DMS153 treated with DMSO at 0.1 percent for 48 hours (cell line): ENCODE measurements around the gene ROCK2.
"Not testable (repeated sequence)": the region's sequence is repeated elsewhere in the genome, so short reads cannot be mapped to it uniquely, and the experiment has no call there.

Experiments used
- DNase-seq: peaks from one replicate; lab custom pipeline; 2025; ENCODE audit not compliant: unreplicated experiment; lab: John Stamatoyannopoulos, UW

ROCK2 gene

DNA sequence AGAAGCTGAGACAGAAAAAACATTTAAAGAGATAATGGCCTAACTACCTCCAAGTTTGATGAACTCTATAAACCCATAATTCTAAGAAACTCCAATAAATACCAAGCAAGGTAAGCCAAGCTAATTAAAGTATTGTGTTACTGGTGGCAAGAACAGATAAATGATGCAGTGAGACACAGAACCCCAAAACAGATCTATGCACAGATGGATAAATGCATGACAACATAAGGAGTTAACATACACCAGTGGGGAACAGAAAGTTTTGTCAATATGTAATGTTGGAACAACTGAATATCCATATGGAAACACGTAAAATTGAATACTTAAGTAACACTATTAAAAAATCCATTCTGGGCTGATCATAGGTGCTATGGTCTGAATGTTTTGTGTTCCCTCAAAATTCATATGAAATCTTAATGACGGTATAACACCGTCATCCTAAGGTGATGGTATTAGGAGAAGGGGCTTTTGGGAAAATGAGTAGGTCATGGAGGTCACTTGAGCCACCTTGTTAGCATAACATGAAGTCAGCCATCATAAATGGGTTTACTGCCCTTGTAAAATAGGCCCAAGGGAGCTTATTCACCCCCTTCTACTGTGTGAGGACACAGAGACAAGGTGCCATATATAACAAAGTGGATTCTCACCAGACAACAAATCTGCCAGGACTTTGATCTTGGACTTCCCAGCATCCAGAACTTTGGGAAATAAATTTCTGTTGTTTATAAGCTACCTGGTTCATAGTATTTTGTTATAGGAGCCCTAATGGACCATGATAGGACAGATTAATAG lies 102.8 kb downstream of the ROCK2 start:
- DNase-seq, result no peak

DNA sequence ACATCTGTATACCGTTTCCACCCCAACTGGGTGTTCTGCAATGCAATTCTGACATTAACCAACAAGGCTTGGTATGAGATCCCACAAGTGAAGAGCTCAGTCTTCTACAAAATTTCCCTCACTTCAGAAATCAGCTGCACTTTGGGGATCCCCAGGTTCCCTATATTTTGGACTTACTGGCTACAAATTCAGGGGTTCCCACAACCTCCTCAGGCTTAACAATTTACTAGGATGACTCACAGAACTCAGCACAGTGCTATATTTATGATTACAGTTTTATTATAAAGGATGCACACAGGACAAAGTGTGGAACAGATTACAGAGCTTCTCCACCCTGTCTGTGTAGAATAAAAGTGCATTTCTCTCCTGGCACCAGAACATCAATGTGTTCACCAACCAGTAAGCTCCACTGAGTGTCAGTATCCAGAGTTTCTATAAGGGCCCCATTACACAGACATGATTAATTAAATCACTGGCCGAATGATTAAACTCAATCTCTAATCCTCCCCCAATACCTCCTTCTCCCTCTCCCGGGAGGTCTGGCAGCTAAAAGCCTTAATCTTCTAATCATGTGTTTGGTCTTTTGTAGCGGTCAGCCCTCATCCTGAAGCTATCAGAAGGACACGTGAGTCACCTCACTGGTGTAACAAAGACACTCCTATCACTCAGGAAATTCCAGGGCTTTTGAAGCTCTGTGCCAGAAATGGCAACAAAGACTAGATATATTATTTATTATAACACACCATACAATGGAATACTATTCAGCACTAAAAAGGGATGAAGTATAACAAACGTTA lies 104.6 kb downstream of the ROCK2 start:
- DNase-seq, result no peak

DNA sequence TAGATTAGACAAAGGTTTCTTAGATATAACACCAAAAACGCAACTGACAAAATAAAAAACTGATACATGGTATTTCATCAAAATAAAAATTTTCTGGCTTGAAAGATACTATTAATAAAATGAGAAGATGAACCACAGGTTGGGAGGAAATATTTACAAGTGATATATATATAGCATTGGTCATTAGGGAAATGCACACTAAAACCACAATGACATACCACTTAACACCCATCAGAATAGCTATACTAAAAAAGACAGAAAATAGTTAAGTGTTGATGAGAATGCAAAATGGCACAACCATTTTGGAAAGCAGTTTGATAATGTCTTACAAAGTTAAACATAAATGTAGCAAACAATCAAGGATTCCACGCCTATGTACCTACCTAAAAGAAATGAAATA lies 105.3 kb downstream of the ROCK2 start:
- DNase-seq, result no peak

DNA sequence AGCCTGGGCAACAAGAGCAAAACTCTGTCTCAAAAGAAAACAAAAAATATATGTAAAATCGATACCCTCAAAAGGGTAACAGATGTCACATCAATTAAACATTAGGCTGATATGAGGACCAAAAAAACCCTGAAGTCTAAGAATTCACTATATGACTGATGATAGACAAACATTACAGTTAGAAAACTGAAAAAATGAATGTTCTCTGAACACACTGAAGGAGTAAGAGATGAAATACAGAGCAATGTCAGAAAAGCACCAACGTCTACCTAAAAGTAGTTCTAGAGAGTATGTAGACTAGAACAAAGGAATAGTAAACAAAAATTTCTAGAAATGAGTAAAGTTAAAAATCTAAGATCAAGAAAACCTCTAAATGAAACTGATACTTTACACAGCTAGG lies 107.3 kb downstream of the ROCK2 start:
- no peak for DNase-seq

DNA sequence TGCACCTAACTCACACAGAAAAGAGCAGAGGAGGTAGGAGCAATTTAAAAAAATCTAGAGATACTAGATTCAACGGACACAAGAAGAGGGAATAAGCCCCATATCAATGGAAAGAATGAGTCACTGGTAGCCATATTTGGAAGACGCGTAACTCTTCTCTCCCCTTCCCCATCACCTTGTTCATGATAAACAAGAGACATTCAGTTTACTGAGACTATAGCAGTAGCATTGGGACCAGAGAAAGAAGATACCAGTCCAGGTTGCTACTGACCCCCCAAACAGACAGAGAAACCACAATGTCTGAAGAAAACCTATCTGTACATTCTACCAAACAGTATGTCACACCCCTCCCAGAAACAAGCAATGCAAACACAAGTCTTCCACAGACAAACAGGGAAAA lies 108.1 kb downstream of the ROCK2 start:
- DNase-seq, result no peak

DNA sequence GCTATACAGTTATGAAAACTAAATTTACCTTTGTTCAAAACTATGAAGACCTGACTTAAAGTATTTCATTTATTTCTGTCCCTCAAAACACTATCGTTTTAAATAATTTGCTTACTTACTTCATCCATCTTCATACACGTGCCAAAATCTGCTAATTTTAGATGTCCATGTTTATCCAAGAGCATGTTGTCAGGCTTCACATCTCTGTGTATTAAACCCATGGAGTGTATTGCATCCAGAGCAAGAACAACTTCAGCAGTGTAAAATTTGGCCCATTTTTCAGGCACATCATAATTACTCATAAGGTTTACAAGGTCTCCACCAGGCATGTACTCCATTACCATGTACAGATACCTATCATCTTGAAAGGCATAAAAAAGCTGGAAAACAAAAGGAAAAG lies 108.9 kb downstream of the ROCK2 start:
- DNase-seq, result no peak

DNA sequence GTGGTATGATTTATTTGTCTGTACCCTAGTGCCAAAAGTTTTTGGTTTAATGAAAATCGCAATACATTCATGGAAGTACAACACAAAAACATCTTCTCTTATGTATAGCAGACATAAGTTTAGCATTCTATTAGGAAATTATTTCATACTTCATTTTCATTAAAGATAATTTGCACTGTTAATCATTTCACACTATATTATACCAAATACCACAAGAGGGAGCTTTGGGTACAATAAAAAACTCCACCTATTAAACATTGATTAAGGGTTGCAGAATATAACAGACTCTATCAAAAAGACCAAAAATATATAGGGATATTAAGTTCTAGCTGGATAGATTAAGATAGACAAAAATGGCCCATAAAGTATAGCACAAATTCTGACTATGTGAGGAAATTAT lies 110.1 kb downstream of the ROCK2 start:
- no peak for DNase-seq

DNA sequence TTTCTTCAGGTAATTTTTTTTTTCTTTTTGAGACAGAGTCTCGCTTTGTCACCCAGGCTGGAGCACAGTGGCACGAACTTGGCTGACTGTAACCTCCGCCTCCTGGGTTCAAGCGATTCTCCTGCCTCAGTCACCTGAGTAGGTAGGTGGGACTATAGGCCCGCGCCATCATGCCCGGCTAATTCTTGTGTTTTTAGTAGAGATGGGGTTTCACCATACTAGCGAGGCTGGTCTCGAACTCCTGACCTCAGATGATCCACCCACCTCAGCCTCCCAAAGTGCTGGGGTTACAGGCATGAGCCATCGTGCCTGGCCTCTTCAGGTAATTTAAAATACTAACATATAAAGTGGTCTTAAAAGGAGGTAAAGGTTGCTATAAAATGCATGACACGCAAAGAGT lies 113.2 kb downstream of the ROCK2 start:
- not testable (repeated sequence) for DNase-seq

DNA sequence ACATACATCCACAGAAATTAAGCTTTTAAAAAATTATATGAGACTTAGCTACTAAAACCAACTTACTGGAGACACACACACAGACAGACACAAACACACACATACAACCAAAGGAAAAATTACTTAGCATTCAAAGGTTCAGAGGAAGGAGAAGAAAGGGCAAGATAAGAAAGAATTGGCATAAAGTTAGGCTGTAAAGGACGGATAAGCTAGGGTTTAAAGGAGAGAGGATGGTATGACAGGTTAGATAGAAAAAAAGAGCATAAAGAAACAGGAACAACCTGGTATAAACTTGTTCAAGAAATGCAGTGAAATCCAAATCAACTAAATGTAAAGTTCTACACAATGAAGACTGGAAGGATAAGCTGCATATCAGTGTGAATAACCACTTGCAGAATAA lies 115.7 kb downstream of the ROCK2 start:
- no peak for DNase-seq

DNA sequence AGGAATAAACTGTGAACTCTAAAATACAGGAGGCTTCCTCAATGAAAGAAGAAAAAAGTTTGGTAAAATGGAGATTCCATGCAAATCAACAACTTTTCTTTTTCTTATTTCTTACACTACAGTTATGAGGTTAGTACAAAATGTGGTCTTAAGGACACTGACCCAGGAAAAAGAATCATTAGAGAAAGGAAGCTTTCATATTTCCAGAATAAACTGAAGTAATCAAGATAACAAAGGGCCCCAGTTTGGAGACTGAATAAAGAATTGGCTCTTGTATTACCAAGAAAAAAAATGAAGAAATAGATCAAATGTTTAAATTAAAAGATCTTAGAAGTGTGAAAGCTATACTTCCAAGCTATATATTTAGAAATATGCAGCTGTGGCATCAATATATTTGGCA lies 116.8 kb downstream of the ROCK2 start:
- DNase-seq, result no peak

DNA sequence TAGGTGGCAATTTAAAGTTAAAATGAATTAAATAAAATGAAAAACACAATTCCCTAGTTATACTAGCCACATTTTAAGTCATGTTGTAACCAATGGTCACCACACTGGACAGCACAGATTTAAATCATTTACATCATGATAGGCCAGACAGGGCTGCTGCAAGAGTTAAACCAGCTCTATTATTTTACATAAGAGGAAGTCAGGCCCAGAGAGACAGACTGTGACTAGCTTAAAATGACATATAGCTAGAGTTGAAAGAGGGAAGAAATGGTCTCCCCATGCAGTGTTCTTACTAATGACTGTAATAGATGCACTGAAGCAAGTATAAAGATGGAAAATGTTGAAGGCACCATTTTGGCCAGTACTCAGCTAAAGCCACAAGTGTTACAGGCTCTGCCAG lies 119.5 kb downstream of the ROCK2 start:
- no peak for DNase-seq

DNA sequence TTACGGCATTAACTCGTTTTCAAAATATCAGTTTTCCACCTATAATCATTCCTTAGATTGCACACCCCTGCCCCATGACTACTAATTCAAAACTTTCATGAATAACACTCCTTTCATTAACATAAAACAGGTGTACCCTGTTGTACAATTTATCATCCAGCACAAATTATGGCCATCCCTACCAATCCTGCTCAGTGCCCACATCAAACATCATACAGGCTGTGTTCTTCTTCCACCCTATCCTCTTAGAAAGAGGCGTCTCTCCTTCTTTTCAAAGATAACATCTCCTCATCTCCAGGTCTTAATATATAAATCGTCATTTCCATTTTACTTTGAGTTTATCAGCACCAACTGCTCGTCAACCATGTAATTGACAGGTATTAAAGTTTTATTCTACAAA lies 121.6 kb downstream of the ROCK2 start:
- no peak for DNase-seq

DNA sequence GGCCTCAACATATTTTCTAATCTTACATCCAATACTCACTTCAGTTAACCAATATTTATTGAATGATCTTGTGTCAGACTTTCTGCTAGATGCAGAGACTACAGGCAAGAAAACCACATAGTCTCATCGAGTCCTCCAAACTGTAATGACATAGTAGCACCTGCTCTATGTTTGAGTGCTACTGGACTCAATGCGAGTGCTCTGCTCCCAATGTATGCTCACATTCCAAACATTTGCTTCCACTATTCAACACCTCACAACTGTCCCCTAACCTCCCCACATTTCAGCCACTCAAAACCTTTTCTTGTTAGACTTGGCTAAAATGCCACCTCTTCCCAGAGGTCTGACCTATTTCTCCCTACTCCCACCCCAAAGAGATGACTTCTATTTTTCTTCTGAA lies 124.0 kb downstream of the ROCK2 start:
- no peak for DNase-seq

DNA sequence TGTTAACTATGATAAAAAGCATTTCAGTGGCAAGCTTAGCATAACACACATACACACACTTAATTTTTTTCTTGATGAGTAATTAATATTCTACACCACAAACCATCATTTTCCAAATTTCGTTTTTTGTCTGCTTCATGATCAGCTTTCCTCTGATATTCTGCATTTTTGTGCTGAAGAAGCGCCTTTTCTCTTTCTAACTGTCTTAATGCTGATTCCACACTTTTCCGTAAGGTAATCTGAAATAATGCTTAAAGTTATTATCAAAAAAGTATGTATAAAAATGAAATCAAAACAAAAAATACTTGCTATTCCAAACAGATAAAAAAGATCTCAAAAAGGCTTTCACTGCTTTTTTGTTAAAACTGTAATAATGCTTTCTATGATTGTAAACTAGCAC lies 129.0 kb downstream of the ROCK2 start:
- no peak for DNase-seq

DNA sequence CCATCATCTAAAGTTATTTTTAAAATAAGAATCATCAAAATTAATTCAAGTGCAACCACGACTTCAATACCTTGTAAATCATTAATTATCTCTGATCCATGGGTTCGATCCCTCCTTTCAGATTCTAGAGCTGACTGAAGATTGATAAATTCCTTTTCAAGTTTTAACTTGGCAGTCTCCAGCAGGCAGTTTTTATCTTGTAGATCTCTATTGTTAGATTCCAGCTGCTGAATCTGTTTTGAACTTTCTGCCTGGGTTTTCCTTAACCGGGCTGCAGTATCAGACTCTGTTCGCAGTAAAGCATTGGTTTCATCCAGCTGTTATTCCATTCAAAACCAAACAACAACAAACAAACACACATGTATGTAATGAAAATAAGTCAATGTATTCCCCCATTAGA lies 129.7 kb downstream of the ROCK2 start:
- DNase-seq, result no peak

DNA sequence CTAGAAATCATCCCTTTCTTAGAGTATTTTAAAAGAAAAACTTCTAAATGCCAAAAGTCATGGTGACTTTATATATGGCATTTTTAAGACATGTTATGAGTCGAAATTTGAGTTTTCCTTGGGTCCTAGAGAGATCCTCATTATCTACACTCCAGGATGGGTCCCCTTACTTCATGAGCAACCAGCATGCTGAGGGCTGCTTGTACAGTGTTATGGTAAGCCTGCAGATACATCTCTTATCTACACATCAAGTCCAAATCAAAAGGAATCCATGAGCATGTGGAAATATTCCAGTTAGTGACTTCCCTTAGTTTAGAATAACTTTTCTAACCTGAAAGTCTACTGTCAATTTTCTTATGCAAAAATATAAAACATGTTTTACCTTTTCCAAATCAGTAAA lies 130.5 kb downstream of the ROCK2 start:
- no peak for DNase-seq

DNA sequence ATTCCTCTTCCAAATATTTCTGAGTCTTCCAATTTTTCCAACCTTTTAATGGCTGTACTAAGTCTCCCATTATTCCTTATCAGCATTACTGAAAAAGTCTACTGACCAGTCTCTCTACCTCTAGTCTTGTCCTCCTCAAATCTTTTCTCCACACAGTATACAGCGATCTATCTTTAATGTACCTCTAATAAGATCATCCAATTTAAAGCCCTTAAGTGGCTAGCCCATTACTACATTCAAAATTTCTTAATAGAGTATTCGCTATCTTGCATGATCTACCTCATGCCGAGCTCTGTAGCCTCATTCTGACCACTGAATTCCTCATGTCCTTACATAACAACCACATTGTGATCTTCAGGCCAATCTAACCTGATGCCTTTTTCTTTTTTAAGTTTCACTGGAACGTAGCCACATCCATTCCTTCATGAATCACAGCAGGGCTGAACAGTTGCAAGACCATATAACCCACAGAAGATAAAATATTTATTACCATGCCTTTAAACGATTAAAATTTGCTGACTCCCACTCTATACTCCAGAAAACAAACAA lies 131.3 kb downstream of the ROCK2 start:
- DNase-seq, result no peak

DNA sequence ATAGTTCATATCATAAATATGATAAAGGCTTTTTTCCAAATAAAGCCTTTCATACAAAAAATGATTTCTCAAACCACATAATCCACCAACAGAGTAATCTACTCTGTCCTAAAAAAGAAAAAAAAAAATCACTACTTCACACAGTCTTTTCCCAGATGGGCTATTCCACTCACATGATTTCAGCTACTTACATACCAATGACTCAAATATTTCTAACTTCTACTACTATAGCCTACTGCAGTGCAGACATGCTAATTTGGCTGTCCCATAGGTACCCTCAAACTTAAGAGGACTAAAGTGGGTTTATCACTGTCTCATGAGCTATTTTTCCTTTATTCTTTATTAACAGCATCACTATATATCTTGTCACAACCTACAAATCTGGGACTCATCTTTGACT lies 131.8 kb downstream of the ROCK2 start:
- DNase-seq, result no peak

DNA sequence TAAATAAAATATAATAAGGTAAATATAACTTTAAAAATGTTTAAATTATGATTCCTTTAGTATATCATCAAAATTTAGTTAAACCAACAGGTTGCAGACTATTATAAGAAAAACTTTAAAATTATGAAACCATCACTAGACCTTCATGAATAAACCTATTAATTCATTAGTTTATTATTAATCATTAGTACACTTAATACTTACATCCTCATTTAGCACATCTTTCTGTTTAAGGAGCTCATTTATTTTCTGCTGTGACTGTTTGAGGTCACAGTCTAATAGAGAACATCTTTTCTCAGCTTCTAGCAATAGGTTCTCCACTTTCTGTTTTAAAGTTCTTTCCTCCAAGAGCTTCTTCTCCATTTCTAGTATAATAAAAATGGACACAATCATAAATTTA lies 136.4 kb downstream of the ROCK2 start:
- DNase-seq, result no peak

DNA sequence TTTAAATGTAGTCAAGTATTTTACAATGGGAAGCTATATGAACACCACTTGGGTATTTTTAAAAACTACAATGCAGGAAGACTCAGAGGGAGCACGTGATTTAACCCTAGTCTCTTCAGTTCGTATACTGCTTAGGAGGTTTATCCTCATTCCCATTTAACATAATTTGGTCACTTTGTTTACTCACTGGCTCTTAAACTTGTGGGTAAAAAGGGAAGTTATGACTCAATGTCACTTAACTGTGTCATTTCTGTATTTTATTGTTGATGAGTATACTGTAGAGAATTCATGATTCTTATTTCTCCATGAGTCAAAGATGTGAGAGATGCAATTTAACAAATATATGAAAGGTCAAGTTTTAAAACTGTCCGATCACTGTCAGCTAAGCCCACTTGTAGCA lies 141.0 kb downstream of the ROCK2 start:
- DNase-seq, result no peak

DNA sequence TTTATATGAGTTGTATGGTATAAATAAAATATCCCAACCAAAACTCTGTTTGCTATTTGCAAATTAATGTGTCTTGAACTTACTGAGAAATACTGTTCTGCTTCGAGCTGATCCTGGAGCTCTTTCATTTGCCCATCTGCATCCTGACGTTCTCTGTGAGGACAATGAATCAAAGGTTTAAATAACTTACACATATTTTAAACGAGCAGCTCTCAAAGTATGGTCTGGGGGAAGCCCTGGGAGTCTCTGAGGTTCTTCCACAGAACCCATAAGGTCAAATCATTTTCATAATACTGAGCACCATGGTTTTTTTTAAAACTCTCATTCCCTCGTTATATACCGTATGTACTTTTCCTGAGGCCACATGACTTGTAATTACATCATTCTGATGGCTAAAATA lies 142.5 kb downstream of the ROCK2 start:
- no peak for DNase-seq

DNA sequence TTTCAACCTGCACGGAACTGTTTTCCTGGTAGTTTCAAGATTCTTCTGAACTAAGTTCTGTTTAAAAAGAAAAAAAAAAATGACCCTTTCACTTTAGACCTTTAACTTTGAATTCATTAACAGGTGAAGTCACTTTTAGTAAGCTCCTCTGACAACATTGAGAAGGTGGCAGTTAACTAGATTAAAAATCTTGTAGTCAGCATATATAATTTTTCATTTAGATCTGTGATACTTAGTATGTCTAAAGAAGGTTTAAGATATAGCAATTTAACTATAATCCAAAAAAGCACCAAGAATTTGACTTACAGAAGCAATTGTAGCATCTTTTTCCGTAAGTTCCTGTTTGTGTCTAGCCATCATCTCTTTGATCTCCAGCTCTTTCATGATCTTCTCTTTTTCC lies 143.8 kb downstream of the ROCK2 start:
- no peak for DNase-seq
